KBM-7 (cell line): Measurements from ENCODE around the gene CDK14.
A peak's percentile ranks its signal among the peaks of the same experiment; 100 is the strongest.
"Not testable (repeated sequence)": the region's sequence is repeated elsewhere in the genome, so short reads cannot be mapped to it uniquely, and the experiment has no call there.

ENCODE experiments used
- DNase-seq: peaks from one replicate; pipeline ENCODE4 v3.0.0-alpha.2; 2015
- in situ Hi-C: fragments of 300-500 bp; cut with MboI; formaldehyde crosslinking; loops from 2 replicates; pipeline ENCODE4 v1.14.3; 2020; ENCODE audit warnings: low sequenced_read_pairs, low pct_unique_long_range_greater_than_20kb, mixed read lengths

CDK14 gene

GRCh38 chr7:90736968-90737939 is 141.1 kb downstream of the CDK14 start:
- DNase-seq, result peak; percentile 41
- in situ Hi-C loops, result no loop called here

- no peak for DNase-seq
- in situ Hi-C loops, result no loop called here
Measured at GRCh38 chr7:90738249-90738648, 142.1 kb downstream of the CDK14 start.

- in situ Hi-C loops, result no loop called here
- no peak for DNase-seq
Measured at GRCh38 chr7:90739716-90740115, 143.6 kb downstream of the CDK14 start.

GRCh38 chr7:90740386-90740785 is 144.3 kb downstream of the CDK14 start:
- in situ Hi-C loops, result no loop called here

GRCh38 chr7:90743626-90744025 is 147.5 kb downstream of the CDK14 start:
- in situ Hi-C loops, result no loop called here
- DNase-seq, result no peak

More at GRCh38 chr7:90740386-90740785, 144.3 kb downstream of the CDK14 start:
- no peak for DNase-seq

GRCh38 chr7:90747516-90747915 is 151.4 kb downstream of the CDK14 start:
- DNase-seq, result no peak
- in situ Hi-C loops, result no loop called here

GRCh38 chr7:90749262-90749661 is 153.1 kb downstream of the CDK14 start:
- DNase-seq, result no peak
- in situ Hi-C loops, result no loop called here

GRCh38 chr7:90749774-90750173 is 153.7 kb downstream of the CDK14 start:
- in situ Hi-C loops, result no loop called here
- peak; percentile 1 for DNase-seq

- DNase-seq, result no peak
Measured at GRCh38 chr7:90751595-90751994, 155.5 kb downstream of the CDK14 start.

GRCh38 chr7:90752051-90752450 is 155.9 kb downstream of the CDK14 start:
- DNase-seq, result no peak
- in situ Hi-C loops, result no loop called here

More at GRCh38 chr7:90751595-90751994, 155.5 kb downstream of the CDK14 start:
- in situ Hi-C loops, result no loop called here

- no peak for DNase-seq
Measured at GRCh38 chr7:90755041-90755440, 158.9 kb downstream of the CDK14 start.

GRCh38 chr7:90756366-90756765 is 160.2 kb downstream of the CDK14 start:
- DNase-seq, result no peak
- in situ Hi-C loops, result no loop called here

More at GRCh38 chr7:90755041-90755440, 158.9 kb downstream of the CDK14 start:
- in situ Hi-C loops, result no loop called here

GRCh38 chr7:90757565-90757950 is 161.4 kb downstream of the CDK14 start:
- DNase-seq, in situ Hi-C loops: not testable (repeated sequence)

GRCh38 chr7:90758933-90759562 is 162.9 kb downstream of the CDK14 start:
- in situ Hi-C loops, result no loop called here
- no peak for DNase-seq

GRCh38 chr7:90759710-90760109 is 163.6 kb downstream of the CDK14 start:
- no peak for DNase-seq
- in situ Hi-C loops, result no loop called here

GRCh38 chr7:90760892-90761291 is 164.8 kb downstream of the CDK14 start:
- in situ Hi-C loops, result no loop called here
- no peak for DNase-seq

- in situ Hi-C loops, result no loop called here
- no peak for DNase-seq
Measured at GRCh38 chr7:90761584-90761983, 165.5 kb downstream of the CDK14 start.

- DNase-seq, result no peak
- in situ Hi-C loops, result no loop called here
Measured at GRCh38 chr7:90763108-90763507, 167.0 kb downstream of the CDK14 start.

GRCh38 chr7:90764848-90765570 is 168.9 kb downstream of the CDK14 start:
- in situ Hi-C loops, result no loop called here
- no peak for DNase-seq
